Mesothelial cell of epicardium (in vitro differentiated cells): ENCODE data around the gene RALGAPA2. TPM values are rescaled to one million over a fixed set of nuclear protein-coding genes. Genes with fewer than 3 reads are reported as not detected.

Experiments
- DNase-seq, 2 experiments: peaks; one replicate each; pipeline ENCODE4 v3.0.0; 2021; ENCODE audit warnings: low spot score in 2 of 2; ENCODE audit not compliant: unreplicated experiment in 2 of 2
- H3K27ac Mint-ChIP-seq: 2 replicates; pipeline ENCODE4 v1.8.0; 2021; ENCODE audit warnings: mixed read lengths
- H3K27me3 Mint-ChIP-seq: 2 replicates; pipeline ENCODE4 v1.8.0; 2021; ENCODE audit warnings: low read depth, mixed read lengths
- H3K36me3 Mint-ChIP-seq: 2 replicates; pipeline ENCODE4 v1.8.0; 2021; ENCODE audit warnings: mixed read lengths
- H3K4me1 Mint-ChIP-seq: 2 replicates; pipeline ENCODE4 v1.8.0; 2021; ENCODE audit warnings: mixed read lengths
- H3K4me3 Mint-ChIP-seq: 2 replicates; pipeline ENCODE4 v1.8.0; 2021; ENCODE audit warnings: mild to moderate bottlenecking, moderate library complexity, mixed read lengths
- H3K9me3 Mint-ChIP-seq: 2 replicates; pipeline ENCODE4 v1.8.0; 2021; ENCODE audit warnings: mixed read lengths
- total RNA-seq: library from RNA; stranded (reverse); gene quantifications from 3 replicates; pipeline ENCODE4 v1.2.1, GENCODE V29; 2021
- TF ChIP-seq, protein P1 (sequence below): fragments of 200-600 bp; sonication (generic); IDR thresholded peaks from one replicate; pipeline ENCODE4 v1.5.0; 2021; ENCODE audit warnings: antibody characterized with exemption; ENCODE audit not compliant: unreplicated experiment

Gene RALGAPA2
- total RNA-seq, 1 donor from 2014 or later: 27.5 TPM

DNA sequence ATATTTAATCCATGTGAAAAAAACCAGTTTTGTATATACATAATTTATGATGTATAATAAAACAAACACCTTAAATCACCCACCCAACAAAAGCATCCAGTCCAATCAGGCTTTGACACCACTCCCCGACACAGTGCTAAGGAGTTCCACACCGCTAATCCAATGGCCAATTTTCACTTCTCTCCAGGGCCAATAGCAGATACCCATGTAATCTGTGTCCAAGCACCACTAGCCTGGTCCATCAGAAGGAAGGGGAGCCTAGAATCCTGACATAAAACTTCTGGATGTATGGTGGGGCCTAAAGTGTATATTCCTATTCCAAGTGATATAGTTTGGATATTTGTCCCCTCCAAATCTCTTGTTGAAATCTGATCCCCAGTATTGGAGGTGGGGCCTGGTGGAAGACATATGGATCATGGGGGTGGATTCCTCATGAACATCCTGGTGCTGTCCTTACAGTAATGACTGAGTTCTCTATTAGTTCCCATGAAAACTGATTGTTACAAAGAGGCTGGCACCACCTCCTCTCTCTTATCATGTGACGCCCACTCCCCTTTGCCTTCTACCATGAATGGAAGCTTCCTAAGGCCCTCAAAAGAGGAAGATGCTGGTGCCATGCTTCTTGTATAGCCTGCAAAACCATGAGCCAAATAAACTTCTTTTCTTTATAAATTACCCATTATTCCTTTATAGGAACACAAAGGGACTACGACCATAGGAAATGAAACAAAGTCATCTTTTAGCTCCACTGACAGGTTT, 20.8 kb downstream of the RALGAPA2 start:
- H3K9me3 Mint-ChIP-seq: no peaks in the 10 kb centered on the region
- DNase-seq: no peak
- TF ChIP-seq, protein P1, sequence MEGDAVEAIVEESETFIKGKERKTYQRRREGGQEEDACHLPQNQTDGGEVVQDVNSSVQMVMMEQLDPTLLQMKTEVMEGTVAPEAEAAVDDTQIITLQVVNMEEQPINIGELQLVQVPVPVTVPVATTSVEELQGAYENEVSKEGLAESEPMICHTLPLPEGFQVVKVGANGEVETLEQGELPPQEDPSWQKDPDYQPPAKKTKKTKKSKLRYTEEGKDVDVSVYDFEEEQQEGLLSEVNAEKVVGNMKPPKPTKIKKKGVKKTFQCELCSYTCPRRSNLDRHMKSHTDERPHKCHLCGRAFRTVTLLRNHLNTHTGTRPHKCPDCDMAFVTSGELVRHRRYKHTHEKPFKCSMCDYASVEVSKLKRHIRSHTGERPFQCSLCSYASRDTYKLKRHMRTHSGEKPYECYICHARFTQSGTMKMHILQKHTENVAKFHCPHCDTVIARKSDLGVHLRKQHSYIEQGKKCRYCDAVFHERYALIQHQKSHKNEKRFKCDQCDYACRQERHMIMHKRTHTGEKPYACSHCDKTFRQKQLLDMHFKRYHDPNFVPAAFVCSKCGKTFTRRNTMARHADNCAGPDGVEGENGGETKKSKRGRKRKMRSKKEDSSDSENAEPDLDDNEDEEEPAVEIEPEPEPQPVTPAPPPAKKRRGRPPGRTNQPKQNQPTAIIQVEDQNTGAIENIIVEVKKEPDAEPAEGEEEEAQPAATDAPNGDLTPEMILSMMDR: no peak
- H3K36me3 Mint-ChIP-seq: no peaks in the 10 kb centered on the region
- H3K27me3 Mint-ChIP-seq: no peaks in the 10 kb centered on the region
- H3K4me1 Mint-ChIP-seq: peaks cover 14% of the 10 kb centered on the region
- H3K27ac Mint-ChIP-seq: no peak overlapping the region
- no peak overlapping the region for H3K4me3 Mint-ChIP-seq

DNA sequence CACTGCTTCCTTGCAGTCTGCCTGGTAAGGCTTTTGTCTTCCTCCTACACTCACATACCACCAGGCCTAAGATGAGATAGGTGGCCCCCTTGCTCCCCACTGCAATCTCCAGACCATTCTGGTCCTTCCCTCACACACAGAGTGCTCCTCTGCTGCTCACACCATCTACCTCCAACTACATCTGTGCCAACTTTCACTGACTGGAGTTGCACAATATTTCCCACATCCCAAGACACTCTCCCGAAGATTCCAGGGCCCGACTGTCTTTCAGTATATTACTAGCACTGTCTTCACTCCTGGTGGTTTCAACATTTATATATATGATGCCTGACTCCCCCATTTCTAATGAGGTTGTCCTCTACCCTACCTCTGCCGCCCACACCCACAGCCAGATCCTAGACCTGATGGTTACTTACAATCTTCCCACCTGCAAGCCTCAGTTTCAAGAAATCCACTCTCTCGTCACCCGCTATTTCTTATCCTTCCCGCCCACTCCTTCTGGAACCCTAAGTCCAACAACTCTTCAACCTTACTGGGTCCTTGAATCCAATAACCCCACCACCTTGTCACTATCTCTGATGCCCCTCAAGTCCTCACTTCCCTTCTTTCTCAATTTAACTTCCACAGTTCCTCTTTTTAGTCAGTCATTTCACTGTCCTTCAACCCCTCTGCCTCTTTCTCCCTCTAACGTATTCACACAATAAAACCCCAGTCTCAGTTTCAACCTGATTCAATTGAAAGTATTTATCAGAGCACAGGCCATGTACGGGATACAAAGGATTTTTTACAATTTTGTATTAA, 21.6 kb downstream of the RALGAPA2 start:
- DNase-seq: no peak
- Mint-ChIP-seq H3K4me3 (no peak overlapping the region), H3K4me1 (peaks cover 11% of the 10 kb centered on the region), H3K27me3 (no peaks in the 10 kb centered on the region), H3K27ac (no peak overlapping the region), H3K9me3 (no peaks in the 10 kb centered on the region), H3K36me3 (no peaks in the 10 kb centered on the region)
- TF ChIP-seq, protein P1: no peak

DNA sequence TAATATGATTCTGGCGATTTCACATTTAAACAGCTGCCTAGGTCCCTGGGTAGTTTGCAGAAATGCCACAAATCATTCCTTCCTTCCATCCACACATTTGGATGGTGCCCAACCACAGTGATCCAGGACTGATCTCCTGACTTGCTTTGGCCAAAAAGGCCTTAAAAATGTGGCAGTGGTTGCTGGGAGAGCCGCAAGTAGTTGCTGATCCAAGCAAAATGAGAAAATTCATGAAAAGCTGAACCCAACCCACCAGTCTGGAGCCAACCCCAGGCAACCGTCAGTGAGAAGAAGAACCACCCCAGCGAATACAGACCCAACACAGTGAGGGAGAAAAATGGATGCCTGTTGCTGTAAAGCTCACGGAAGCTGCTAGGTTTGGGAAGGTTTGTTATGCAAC, 25.1 kb downstream of the RALGAPA2 start:
- H3K4me1 Mint-ChIP-seq: peaks cover 1% of the 10 kb centered on the region
- H3K36me3 Mint-ChIP-seq: no peaks in the 10 kb centered on the region
- TF ChIP-seq, protein P1: no peak
- H3K27ac Mint-ChIP-seq: no peak overlapping the region
- H3K4me3 Mint-ChIP-seq: no peak overlapping the region
- no peaks in the 10 kb centered on the region for H3K27me3 Mint-ChIP-seq
- no peaks in the 10 kb centered on the region for H3K9me3 Mint-ChIP-seq
- DNase-seq: no peak

DNA sequence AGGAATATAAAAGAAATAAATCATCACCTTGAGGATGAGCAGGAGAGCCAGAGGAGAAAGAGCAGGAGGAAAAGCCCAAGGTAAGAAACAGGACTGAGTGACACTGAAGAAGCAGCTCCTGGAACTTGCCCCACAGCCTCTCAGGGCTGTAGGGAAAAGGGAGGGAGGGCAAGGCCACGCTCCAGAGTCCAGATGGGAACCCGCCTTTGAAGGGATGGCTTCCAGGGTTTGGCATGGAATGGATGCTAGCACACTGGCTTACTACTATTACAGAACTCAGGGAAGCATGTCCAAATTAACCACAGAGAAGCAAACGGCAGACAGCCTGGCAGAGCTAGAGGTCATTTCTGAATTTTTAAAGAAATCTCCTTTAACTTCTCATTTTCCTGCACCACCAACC, 26.8 kb downstream of the RALGAPA2 start:
- H3K9me3 Mint-ChIP-seq: no peaks in the 10 kb centered on the region
- H3K27ac Mint-ChIP-seq: no peak overlapping the region

DNA sequence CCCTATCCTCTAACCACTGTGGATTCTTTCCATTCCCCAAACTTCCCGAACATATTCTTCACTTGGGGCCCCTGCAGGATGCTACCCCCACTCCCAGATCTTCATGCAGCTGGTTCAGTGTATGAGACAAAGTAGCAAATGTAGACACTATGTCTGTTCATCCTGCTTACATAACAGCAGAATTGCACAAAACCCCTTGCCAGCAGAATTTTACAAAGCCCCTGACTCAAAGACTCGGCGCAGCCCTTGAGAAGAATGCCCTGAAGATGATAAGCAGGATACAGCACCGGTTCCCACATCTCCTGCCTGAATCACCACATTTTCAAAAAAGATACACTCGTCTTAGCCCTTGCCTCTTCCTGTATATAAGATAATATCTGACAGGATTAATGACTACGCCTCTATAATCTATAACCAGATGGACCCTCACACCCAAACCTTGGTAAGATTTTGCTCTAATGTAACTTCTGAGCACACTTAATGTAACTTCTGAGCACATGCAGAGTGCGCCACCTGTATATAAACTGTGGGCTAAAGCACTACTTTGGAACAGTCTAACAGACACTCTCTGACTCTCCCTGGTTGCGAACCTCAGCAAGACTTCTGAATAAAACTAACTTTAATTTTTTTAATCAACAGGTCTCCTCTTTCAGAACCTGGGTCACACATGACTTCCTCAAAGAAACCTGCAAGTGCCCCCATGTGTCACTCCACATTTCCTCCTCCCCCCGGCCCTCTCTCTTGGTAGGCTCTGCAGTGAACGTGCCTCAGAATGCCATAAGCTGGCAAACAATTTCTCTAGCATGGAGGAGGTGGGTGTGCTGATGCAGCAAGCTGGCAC, 28.7 kb downstream of the RALGAPA2 start:
- Mint-ChIP-seq H3K27ac (no peak overlapping the region), H3K27me3 (no peaks in the 10 kb centered on the region), H3K4me3 (no peak overlapping the region), H3K4me1 (no peaks in the 10 kb centered on the region), H3K36me3 (peaks cover 7% of the 10 kb centered on the region), H3K9me3 (no peaks in the 10 kb centered on the region)
- no peak for DNase-seq
- TF ChIP-seq, protein P1: no peak

More for the DNA sequence above, 26.8 kb downstream of the RALGAPA2 start:
- TF ChIP-seq, protein P1: no peak
- DNase-seq: no peak
- Mint-ChIP-seq H3K4me3 (no peak overlapping the region), H3K27me3 (no peaks in the 10 kb centered on the region), H3K4me1 (no peaks in the 10 kb centered on the region), H3K36me3 (no peaks in the 10 kb centered on the region)
